Neuronal stem cell (in vitro differentiated cells): ENCODE measurements around the gene EXOC3.

Experiments used
- DNase-seq: peaks from one replicate; pipeline ENCODE4 v3.0.0-alpha.2; 2013; ENCODE audit warnings: low spot score
- H2AFZ ChIP-seq: one replicate; pipeline ENCODE4 v1.6.1; 2013; ENCODE audit warnings: mild to moderate bottlenecking, low read length, inconsistent platforms
- H2AK5ac ChIP-seq: 2 replicates; pipeline ENCODE4 v1.6.1; 2013; ENCODE audit warnings: low read depth, mild to moderate bottlenecking, inconsistent platforms, low read length, moderate library complexity, mixed read lengths
- H2BK120ac ChIP-seq: 2 replicates; pipeline ENCODE4 v1.6.1; 2013; ENCODE audit warnings: low read depth, mild to moderate bottlenecking, inconsistent platforms, low read length, moderate library complexity, mixed read lengths
- H2BK12ac ChIP-seq: one replicate; pipeline ENCODE4 v1.6.1; 2013; ENCODE audit warnings: low read length, inconsistent platforms
- H2BK15ac ChIP-seq: 2 replicates; pipeline ENCODE4 v1.6.1; 2013; ENCODE audit warnings: mild to moderate bottlenecking, low read length, inconsistent platforms, mixed read lengths
- H2BK5ac ChIP-seq: one replicate; pipeline ENCODE4 v1.6.1; 2013; ENCODE audit warnings: inconsistent platforms, mild to moderate bottlenecking, low read length, moderate library complexity
- H3K14ac ChIP-seq: one replicate; pipeline ENCODE4 v1.6.1; 2013; ENCODE audit warnings: low read length, inconsistent platforms
- H3K18ac ChIP-seq: 2 replicates; pipeline ENCODE4 v1.6.1; 2013; ENCODE audit warnings: low read length, inconsistent platforms
- H3K23ac ChIP-seq: 2 replicates; pipeline ENCODE4 v1.6.1; 2013; ENCODE audit warnings: low read depth, mild to moderate bottlenecking, mixed read lengths, low read length, inconsistent platforms; ENCODE audit not compliant: poor library complexity
- H3K27ac ChIP-seq: replicated peaks from 3 replicates; pipeline ENCODE4 v1.5.1; 2013; ENCODE audit warnings: low read length, inconsistent platforms
- H3K27me3 ChIP-seq, 3 experiments: 2 replicates each; pipeline ENCODE4 v1.6.1; 2013; ENCODE audit warnings: low read length in 3 of 3, mild to moderate bottlenecking in 2 of 3, inconsistent platforms in 1 of 3, low read depth in 1 of 3, mixed read lengths in 1 of 3, moderate library complexity in 1 of 3; ENCODE audit not compliant: control insufficient read depth in 3 of 3, insufficient read depth in 3 of 3
- H3K36me3 ChIP-seq, 2 donors: replicated peaks in 1 of 2; 2 replicates each; pipeline ENCODE4 v1.6.1; 2013; ENCODE audit warnings: low read length in 2 of 2; ENCODE audit not compliant: control insufficient read depth in 2 of 2, insufficient read depth in 2 of 2
- H3K4ac ChIP-seq: 2 replicates; pipeline ENCODE4 v1.6.1; 2013; ENCODE audit warnings: inconsistent platforms, mild to moderate bottlenecking, low read length, moderate library complexity
- H3K4me1 ChIP-seq, 2 donors: 1 replicate in 1 of 2; 2 replicates in 1 of 2; pipeline ENCODE4 v1.6.1; 2013; ENCODE audit warnings: low read length in 2 of 2, low read depth in 1 of 2; ENCODE audit not compliant: control insufficient read depth in 2 of 2, insufficient read depth in 1 of 2
- H3K4me2 ChIP-seq: one replicate; pipeline ENCODE4 v1.6.1; 2013; ENCODE audit warnings: mild to moderate bottlenecking, low read length, inconsistent platforms; ENCODE audit not compliant: insufficient read depth, poor library complexity, severe bottlenecking
- H3K4me3 ChIP-seq, 2 donors: 2 replicates each; pipeline ENCODE4 v1.5.1; 2013; ENCODE audit warnings: low read length in 2 of 2, mild to moderate bottlenecking in 2 of 2, inconsistent platforms in 1 of 2, moderate library complexity in 1 of 2
- H3K79me1 ChIP-seq: one replicate; pipeline ENCODE4 v1.6.1; 2013; ENCODE audit warnings: low read depth, mild to moderate bottlenecking, inconsistent platforms, low read length, moderate library complexity
- H3K9ac ChIP-seq: one replicate; pipeline ENCODE4 v1.6.1; 2013; ENCODE audit warnings: mild to moderate bottlenecking, low read depth, low read length, inconsistent platforms; ENCODE audit not compliant: poor library complexity
- H3K9me3 ChIP-seq, 2 donors: replicated peaks in 1 of 2; 2 replicates each; pipeline versions ENCODE3 to v1.6.1; 2013; ENCODE audit warnings: low read length in 2 of 2, mild to moderate bottlenecking in 2 of 2, inconsistent platforms in 1 of 2, low read depth in 1 of 2, mixed read lengths in 1 of 2, moderate library complexity in 1 of 2; ENCODE audit not compliant: control insufficient read depth in 2 of 2, insufficient read depth in 1 of 2
- H4K8ac ChIP-seq: one replicate; pipeline ENCODE4 v1.6.1; 2013; ENCODE audit warnings: low read depth, mild to moderate bottlenecking, inconsistent platforms, low read length, moderate library complexity
- H4K91ac ChIP-seq: one replicate; pipeline ENCODE4 v1.6.1; 2013; ENCODE audit warnings: low read length, low read depth, mild to moderate bottlenecking, inconsistent platforms; ENCODE audit not compliant: poor library complexity
- WGBS, 2 donors: extraction: QIAGEN DNeasy Blood & Tissue Kit; methylation state at CpG; one replicate each; pipeline ENCODE4 v1.1.7; 2013; ENCODE audit warnings: missing lambda C conversion rate in 2 of 2, mixed read lengths in 1 of 2; ENCODE audit not compliant: insufficient read length in 2 of 2, insufficient replicate concordance in 1 of 2; ENCODE audit errors: extremely low coverage in 2 of 2; 5-methylcytosine and 5-hydroxymethylcytosine counted together

EXOC3 gene

DNA sequence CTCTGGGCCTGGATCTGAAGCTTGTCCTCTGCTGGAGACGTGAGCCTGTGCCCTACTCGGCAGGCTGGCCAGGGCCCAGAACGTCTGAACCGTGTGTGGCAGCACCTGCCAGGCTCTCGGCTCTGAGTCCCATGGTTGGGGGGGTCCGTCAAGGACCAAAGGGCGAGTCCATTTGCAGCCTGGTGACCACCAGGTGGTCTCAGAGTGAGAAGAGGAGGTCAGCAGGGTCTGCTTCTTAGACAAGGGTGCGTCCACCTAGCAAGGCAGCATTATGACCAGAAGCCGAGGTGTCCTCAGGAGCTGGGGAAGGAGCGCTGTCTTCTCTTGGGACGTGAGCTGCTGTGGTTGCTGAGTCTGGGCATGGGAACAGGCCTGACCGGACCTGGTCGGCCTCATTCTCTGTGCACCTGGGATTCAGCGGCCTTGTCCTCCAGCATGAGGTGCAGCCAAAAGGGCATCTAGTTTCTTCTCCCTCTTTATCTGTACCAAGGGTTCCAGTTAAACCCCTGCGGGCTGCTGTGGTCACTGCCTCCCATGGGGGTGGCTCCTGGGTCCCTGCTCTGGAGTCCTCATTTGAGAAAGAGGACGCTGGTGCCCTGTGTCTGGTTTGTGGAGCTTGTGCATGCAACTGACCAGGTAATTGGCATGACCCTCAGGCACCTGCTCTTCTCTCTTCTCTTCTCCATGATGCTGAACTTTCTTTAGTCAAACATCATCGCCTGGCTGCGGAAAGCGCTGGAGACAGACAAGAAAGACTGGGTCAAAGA is 14.4 kb downstream of the EXOC3 start:
- no peak overlapping the region for H3K4me2 ChIP-seq
- no peak overlapping the region for H2BK5ac ChIP-seq
- H2BK15ac ChIP-seq: no peak overlapping the region
- no peak overlapping the region for H3K4ac ChIP-seq
- DNase-seq: no peak
- H3K23ac ChIP-seq: no peak overlapping the region
- H3K4me3 ChIP-seq: no peak overlapping the region
- WGBS, 2 donors: no CpG with 5 or more reads among the region's 19 CpGs
- H3K9me3 ChIP-seq: peaks cover 6 to 21% of the 10 kb centered on the region in 2 donors
- peaks cover 0 to 7% of the 10 kb centered on the region in 2 donors for H3K4me1 ChIP-seq
- H3K36me3 ChIP-seq: peaks cover 47 to 94% of the 10 kb centered on the region in 2 donors
- no peak overlapping the region for H2AFZ ChIP-seq
- H3K79me1 ChIP-seq: peaks cover 11% of the 10 kb centered on the region
- H2AK5ac ChIP-seq: no peak overlapping the region
- H4K8ac ChIP-seq: no peak overlapping the region
- no peak overlapping the region for H2BK120ac ChIP-seq
- H3K27ac ChIP-seq: no peak overlapping the region
- H3K18ac ChIP-seq: no peak overlapping the region
- H3K9ac ChIP-seq: peak overlapping the region; percentile 34
- no peak overlapping the region for H2BK12ac ChIP-seq
- peak overlapping the region; percentile 23 for H3K14ac ChIP-seq
- H4K91ac ChIP-seq: no peak overlapping the region
- H3K27me3 ChIP-seq: no peaks in the 10 kb centered on the region

DNA sequence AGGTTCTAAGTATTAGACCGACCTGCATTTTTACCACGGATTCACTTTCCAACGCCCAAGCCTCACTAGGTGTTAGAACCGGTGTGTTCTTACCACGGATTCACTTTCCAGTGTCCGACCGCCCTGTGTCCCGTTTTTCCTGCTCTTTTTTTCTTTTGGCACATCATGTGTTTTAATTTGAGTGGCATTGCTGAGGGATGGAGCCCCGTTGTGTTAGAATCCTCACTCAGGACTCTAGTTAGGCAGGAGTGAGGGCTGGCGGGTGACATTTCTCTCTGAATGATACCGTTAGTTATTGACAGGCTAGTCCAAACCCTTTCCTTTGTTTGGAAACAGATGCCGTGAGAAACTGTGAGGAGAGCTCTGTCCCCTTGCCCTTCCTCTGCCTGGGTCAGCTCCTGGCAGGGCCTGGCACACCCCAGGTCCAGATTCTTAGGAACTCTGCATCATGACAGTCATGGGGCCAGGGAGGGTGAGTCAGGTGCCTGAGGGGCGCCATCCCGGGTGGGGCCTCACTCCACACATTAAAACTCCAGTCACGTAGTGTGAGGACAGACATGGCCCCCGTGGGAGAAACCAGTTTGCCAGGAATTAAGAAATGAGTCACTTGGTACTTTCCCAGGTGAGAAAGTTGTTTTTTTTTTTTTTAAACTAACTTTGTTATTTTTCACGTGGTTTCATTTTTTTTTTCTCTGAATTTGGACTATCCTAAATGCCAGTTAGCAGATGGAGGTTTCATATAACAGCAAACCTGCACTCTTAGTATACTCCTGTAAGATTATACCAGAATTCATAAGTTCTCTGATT is 15.8 kb downstream of the EXOC3 start:
- Histone ChIP-seq H4K8ac (no peak overlapping the region), H2BK120ac (no peak overlapping the region), H3K79me1 (peaks cover 6% of the 10 kb centered on the region), H3K18ac (no peak overlapping the region), H3K9ac (peak overlapping the region; percentile 24), H3K27ac (no peak overlapping the region), H3K4me1 (peaks cover 0 to 7% of the 10 kb centered on the region in 2 donors), H2BK5ac (no peak overlapping the region), H3K36me3 (peaks cover 39 to 92% of the 10 kb centered on the region in 2 donors), H3K27me3 (no peaks in the 10 kb centered on the region), H2AK5ac (no peak overlapping the region), H2AFZ (no peak overlapping the region), H3K14ac (no peak overlapping the region), H2BK15ac (no peak overlapping the region), H4K91ac (no peak overlapping the region), H3K4ac (no peak overlapping the region), H2BK12ac (no peak overlapping the region), H3K4me3 (no peak overlapping the region), H3K4me2 (no peak overlapping the region), H3K23ac (no peak overlapping the region), H3K9me3 (peaks cover 0 to 8% of the 10 kb centered on the region in 2 donors)
- DNase-seq: no peak
- no CpG with 5 or more reads among the region's 17 CpGs for WGBS, 2 donors

GRCh38 chr5:459562-460272 is 16.7 kb downstream of the EXOC3 start:
- H2BK5ac ChIP-seq: no peak overlapping the region
- H2BK15ac ChIP-seq: no peak overlapping the region
- H2BK12ac ChIP-seq: no peak overlapping the region
- no peak overlapping the region for H3K27ac ChIP-seq
- no peak overlapping the region for H4K91ac ChIP-seq
- no peak overlapping the region for H3K14ac ChIP-seq
- H3K9ac ChIP-seq: no peak overlapping the region
- no peak overlapping the region for H2BK120ac ChIP-seq
- H3K9me3 ChIP-seq: no peaks in the 10 kb centered on the region
- peaks cover 36 to 92% of the 10 kb centered on the region in 2 donors for H3K36me3 ChIP-seq
- no peak overlapping the region for H3K4ac ChIP-seq
- H3K18ac ChIP-seq: no peak overlapping the region
- H3K79me1 ChIP-seq: peaks cover 5% of the 10 kb centered on the region
- DNase-seq: no peak
- H4K8ac ChIP-seq: no peak overlapping the region
- no peak overlapping the region for H3K23ac ChIP-seq
- WGBS, 2 donors: no CpG with 5 or more reads among the region's 24 CpGs
- no peaks in the 10 kb centered on the region for H3K27me3 ChIP-seq
- no peak overlapping the region for H3K4me2 ChIP-seq
- peaks cover 0 to 5% of the 10 kb centered on the region in 2 donors for H3K4me1 ChIP-seq
- no peak overlapping the region for H2AK5ac ChIP-seq
- H3K4me3 ChIP-seq: no peak overlapping the region
- no peak overlapping the region for H2AFZ ChIP-seq

GRCh38 chr5:460273-460625 is 17.3 kb downstream of the EXOC3 start:
- H2BK15ac ChIP-seq: no peak overlapping the region
- H2AK5ac ChIP-seq: no peak overlapping the region
- no peak overlapping the region for H3K23ac ChIP-seq
- no peak for DNase-seq
- no peak overlapping the region for H3K18ac ChIP-seq
- H4K91ac ChIP-seq: no peak overlapping the region
- H4K8ac ChIP-seq: no peak overlapping the region
- H2BK5ac ChIP-seq: no peak overlapping the region
- no peak overlapping the region for H3K27ac ChIP-seq
- H3K79me1 ChIP-seq: peaks cover 2% of the 10 kb centered on the region
- H3K9ac ChIP-seq: no peak overlapping the region
- no peak overlapping the region for H3K14ac ChIP-seq
- peaks cover 35 to 92% of the 10 kb centered on the region in 2 donors for H3K36me3 ChIP-seq
- no peak overlapping the region for H3K4me2 ChIP-seq
- H2BK120ac ChIP-seq: no peak overlapping the region
- no peaks in the 10 kb centered on the region for H3K4me1 ChIP-seq
- H2AFZ ChIP-seq: no peak overlapping the region
- H2BK12ac ChIP-seq: no peak overlapping the region
- no peaks in the 10 kb centered on the region for H3K27me3 ChIP-seq
- no peak overlapping the region for H3K4ac ChIP-seq
- H3K4me3 ChIP-seq: no peak overlapping the region
- no peaks in the 10 kb centered on the region for H3K9me3 ChIP-seq
- WGBS, 2 donors: no CpG with 5 or more reads among the region's 8 CpGs
